Right cardiac atrium (tissue), 5 donors: ENCODE measurements around the gene EML4. TPM values are rescaled to one million over a fixed set of nuclear protein-coding genes. Genes with fewer than 3 reads are reported as not detected.

Source experiments
- ATAC-seq, 2 donors: fragments of 200-7000 bp; cut with Tn5 transposase; one replicate each; pipeline versions ENCODE4 v1.8.0 to v1.9.1; 2020; ENCODE audit warnings: moderate library complexity in 2 of 2, mild to moderate bottlenecking in 1 of 2
- DNase-seq, 3 donors: peaks; one replicate each; pipeline ENCODE4 v3.0.0-alpha.2; 2020
- H3K27ac ChIP-seq: one replicate; pipeline ENCODE4 v1.5.1; 2013; ENCODE audit warnings: mild to moderate bottlenecking, low read length, control low read depth, moderate library complexity
- H3K27me3 ChIP-seq: one replicate; pipeline ENCODE4 v1.6.1; 2013; ENCODE audit not compliant: control insufficient read depth, insufficient read depth
- H3K4me1 ChIP-seq: one replicate; pipeline ENCODE4 v1.6.1; 2013; ENCODE audit warnings: low read length; ENCODE audit not compliant: control insufficient read depth, insufficient read depth
- H3K4me3 ChIP-seq: one replicate; pipeline ENCODE4 v1.5.1; 2013; ENCODE audit warnings: low read length, control low read depth
- H3K9me3 ChIP-seq: one replicate; pipeline ENCODE4 v1.6.1; 2013; ENCODE audit warnings: low read length; ENCODE audit not compliant: control insufficient read depth
- WGBS: extraction: QIAGEN DNeasy Blood & Tissue Kit; methylation state at CpG from one replicate; pipeline ENCODE4 v1.1.7; 2013; 5-methylcytosine and 5-hydroxymethylcytosine counted together
- intact Hi-C, 4 donors: fragments of 100-400 bp; cut with DNase I; formaldehyde crosslinking; loops; one replicate each; pipeline versions ENCODE4 v1.11.0 to v1.14.0; 2022 to 2023
- polyA plus RNA-seq: library from polyadenylated mRNA; stranded (reverse); fragments of 200-250 nt; gene quantifications from one replicate; pipeline ENCODE4 v1.2.3, GENCODE V29; 2013
- total RNA-seq, 4 donors: library from RNA; stranded (reverse); fragmentation: NEBNext Ultra II Directional; extraction: Animal tissue kit (Norgen Biotek cat#: 25700); gene quantifications; one replicate each; pipeline ENCODE4 v1.2.1, GENCODE V29; 2021
- donor health status: healthy with polysubstance abuse.
- donor health status: DM: no; HTN: yes; CAD: no.
- donor health status: DM: no; HTN: no; CAD: no.
- donor health status: DM: no; HTN: yes; CAD: no; lungs with severe emphysema.
- donor health status: DM: yes; HTN: yes; CAD: no.

The EML4 gene
- total and polyA plus RNA-seq, 5 donors: 3.8 to 13.8 (median 8.1) TPM

- ATAC-seq: no peak
- Histone ChIP-seq H3K27me3 (no peaks in the 10 kb centered on the region), H3K27ac (no peak overlapping the region), H3K9me3 (no peaks in the 10 kb centered on the region), H3K4me1 (no peaks in the 10 kb centered on the region), H3K4me3 (no peak overlapping the region)
- WGBS: 99% methylated on average over 2 of the region's 2 CpGs
- intact Hi-C loops: no loop called here
- no peak for DNase-seq
These were observed 140.2 kb downstream of the EML4 start for GRCh38 chr2:42309366-42309765.

GRCh38 chr2:42310007-42310515 is 140.9 kb downstream of the EML4 start:
- no peak overlapping the region for H3K4me3 ChIP-seq
- DNase-seq (no peak), ATAC-seq (no peak)
- H3K4me1 ChIP-seq: no peaks in the 10 kb centered on the region
- H3K9me3 ChIP-seq: no peaks in the 10 kb centered on the region
- H3K27ac ChIP-seq: no peak overlapping the region
- WGBS: 95% methylated on average over 1 of the region's 1 CpG
- intact Hi-C loops: no loop called here
- no peaks in the 10 kb centered on the region for H3K27me3 ChIP-seq

GRCh38 chr2:42312106-42312505 is 143.0 kb downstream of the EML4 start:
- WGBS: 81% methylated on average over 4 of the region's 4 CpGs
- ATAC-seq: no peak
- no peaks in the 10 kb centered on the region for H3K9me3 ChIP-seq

GRCh38 chr2:42314892-42315468 is 145.8 kb downstream of the EML4 start:
- no peak for ATAC-seq
- Histone ChIP-seq H3K27me3 (no peaks in the 10 kb centered on the region), H3K27ac (no peak overlapping the region), H3K4me3 (no peak overlapping the region), H3K4me1 (no peaks in the 10 kb centered on the region), H3K9me3 (no peaks in the 10 kb centered on the region)
- intact Hi-C loops: no loop called here
- no peak for DNase-seq
- WGBS: 92% methylated on average over 3 of the region's 3 CpGs

More at GRCh38 chr2:42312106-42312505, 143.0 kb downstream of the EML4 start:
- Histone ChIP-seq H3K27me3 (no peaks in the 10 kb centered on the region), H3K4me3 (no peak overlapping the region), H3K4me1 (no peaks in the 10 kb centered on the region), H3K27ac (no peak overlapping the region)
- intact Hi-C loops: no loop called here
- no peak for DNase-seq

GRCh38 chr2:42315844-42316470 is 146.8 kb downstream of the EML4 start:
- DNase-seq (no peak), ATAC-seq (no peak)
- intact Hi-C loops: no loop called here
- H3K27me3 ChIP-seq: no peaks in the 10 kb centered on the region
- 96% methylated on average over 6 of the region's 6 CpGs for WGBS
- H3K4me1 ChIP-seq: no peaks in the 10 kb centered on the region
- H3K27ac ChIP-seq: no peak overlapping the region
- H3K4me3 ChIP-seq: no peak overlapping the region
- H3K9me3 ChIP-seq: no peaks in the 10 kb centered on the region

- Histone ChIP-seq H3K4me3 (no peak overlapping the region), H3K27me3 (no peaks in the 10 kb centered on the region), H3K9me3 (no peaks in the 10 kb centered on the region), H3K27ac (no peak overlapping the region), H3K4me1 (no peaks in the 10 kb centered on the region)
- 64% methylated on average over 3 of the region's 3 CpGs for WGBS
- ATAC-seq (no peak), DNase-seq (no peak)
- intact Hi-C loops: no loop called here
These were observed 147.8 kb downstream of the EML4 start for GRCh38 chr2:42316910-42317309.

- no peak for DNase-seq
- intact Hi-C loops: no loop called here
- H3K27me3 ChIP-seq: no peaks in the 10 kb centered on the region
- WGBS: 88% methylated on average over 3 of the region's 3 CpGs
- no peak for ATAC-seq
- no peak overlapping the region for H3K4me3 ChIP-seq
- no peaks in the 10 kb centered on the region for H3K9me3 ChIP-seq
- H3K27ac ChIP-seq: no peak overlapping the region
- no peaks in the 10 kb centered on the region for H3K4me1 ChIP-seq
These were observed 148.3 kb downstream of the EML4 start for GRCh38 chr2:42317486-42317885.

GRCh38 chr2:42317945-42318344 is 148.8 kb downstream of the EML4 start:
- H3K4me1 ChIP-seq: no peaks in the 10 kb centered on the region
- no peaks in the 10 kb centered on the region for H3K27me3 ChIP-seq
- H3K9me3 ChIP-seq: no peaks in the 10 kb centered on the region
- DNase-seq: no peak
- H3K27ac ChIP-seq: no peak overlapping the region
- H3K4me3 ChIP-seq: no peak overlapping the region
- ATAC-seq: no peak
- intact Hi-C loops: no loop called here

GRCh38 chr2:42319265-42319664 is 150.1 kb downstream of the EML4 start:
- no peaks in the 10 kb centered on the region for H3K27me3 ChIP-seq
- no peaks in the 10 kb centered on the region for H3K9me3 ChIP-seq
- ATAC-seq: no peak
- no peaks in the 10 kb centered on the region for H3K4me1 ChIP-seq
- H3K4me3 ChIP-seq: no peak overlapping the region
- WGBS: 95% methylated on average over 5 of the region's 5 CpGs
- H3K27ac ChIP-seq: no peak overlapping the region
- intact Hi-C loops: no loop called here
- DNase-seq: no peak

GRCh38 chr2:42321452-42322064 is 152.4 kb downstream of the EML4 start:
- intact Hi-C loops: loop anchor here in 1 of 4 donors (10.0 kb wide), 1 partner anchor 227 kb away; no protein-coding TSS in a partner anchor
- no peaks in the 10 kb centered on the region for H3K9me3 ChIP-seq
- H3K27me3 ChIP-seq: no peaks in the 10 kb centered on the region
- H3K27ac ChIP-seq: no peak overlapping the region
- DNase-seq (no peak), ATAC-seq (no peak)
- H3K4me1 ChIP-seq: no peaks in the 10 kb centered on the region
- H3K4me3 ChIP-seq: no peak overlapping the region
- 90% methylated on average over 2 of the region's 2 CpGs for WGBS

- DNase-seq (no peak), ATAC-seq (no peak)
- Histone ChIP-seq H3K4me3 (no peak overlapping the region), H3K9me3 (no peaks in the 10 kb centered on the region), H3K27ac (no peak overlapping the region), H3K27me3 (no peaks in the 10 kb centered on the region), H3K4me1 (no peaks in the 10 kb centered on the region)
- intact Hi-C loops: loop anchor here in 1 of 4 donors (10.0 kb wide), 1 partner anchor 229 kb away; no protein-coding TSS in a partner anchor
- WGBS: 96% methylated on average over 4 of the region's 4 CpGs
These were observed 155.1 kb downstream of the EML4 start for GRCh38 chr2:42324244-42324643.
